DND-41 (cell line): Measurements from ENCODE around the gene DQX1.

ENCODE experiments used
- ATAC-seq: fragments of 200-7000 bp; cut with Tn5 transposase; 3 replicates; pipeline ENCODE4 v1.9.1; 2021; ENCODE audit warnings: low read depth; ENCODE audit not compliant: insufficient read depth
- DNase-seq: peaks from one replicate; pipeline ENCODE4 v3.0.0-alpha.2; 2020
- H2AFZ ChIP-seq: 2 replicates; pipeline ENCODE4 v1.6.0; 2012; ENCODE audit warnings: low read depth, low read length
- H3K27ac ChIP-seq: 2 replicates; pipeline ENCODE4 v1.5.1; 2012; ENCODE audit warnings: low read length, inconsistent platforms
- H3K27me3 ChIP-seq: fragments of 200-600 bp; sonication (generic); 2 replicates; pipeline ENCODE4 v1.6.0; 2012; ENCODE audit warnings: low read length, mild to moderate bottlenecking, inconsistent platforms; ENCODE audit not compliant: insufficient read depth, poor library complexity
- H3K36me3 ChIP-seq: 2 replicates; pipeline ENCODE4 v1.5.1; 2012; ENCODE audit warnings: low read length, inconsistent platforms; ENCODE audit not compliant: insufficient read depth
- H3K4me1 ChIP-seq: 2 replicates; pipeline ENCODE4 v1.5.1; 2012; ENCODE audit warnings: mild to moderate bottlenecking, low read length; ENCODE audit not compliant: insufficient read depth
- H3K4me2 ChIP-seq: 2 replicates; pipeline ENCODE4 v1.6.0; 2012; ENCODE audit warnings: mild to moderate bottlenecking, moderate library complexity, low read length, inconsistent platforms; ENCODE audit not compliant: insufficient read depth
- H3K4me3 ChIP-seq, 2 experiments: fragments of 200-600 bp in 1 of 2; shearing (Covaris generic) in 1 of 2; 2 replicates each; pipeline ENCODE4 v1.5.1; 2012 to 2016; ENCODE audit warnings: inconsistent platforms in 2 of 2, low read length in 2 of 2, mild to moderate bottlenecking in 2 of 2, low read depth in 1 of 2, moderate library complexity in 1 of 2
- H3K79me2 ChIP-seq: 2 replicates; pipeline ENCODE4 v1.6.0; 2012; ENCODE audit warnings: low read length, inconsistent platforms; ENCODE audit not compliant: insufficient read depth
- H3K9ac ChIP-seq: 2 replicates; pipeline ENCODE4 v1.6.0; 2012; ENCODE audit warnings: low read depth, mild to moderate bottlenecking, inconsistent platforms, low read length, moderate library complexity
- H3K9me3 ChIP-seq: 2 replicates; pipeline ENCODE4 v1.5.1; 2012; ENCODE audit warnings: low read length, moderate library complexity, mild to moderate bottlenecking, inconsistent platforms; ENCODE audit not compliant: insufficient read depth, severe bottlenecking
- H4K20me1 ChIP-seq: 2 replicates; pipeline ENCODE4 v1.6.0; 2012; ENCODE audit warnings: low read length; ENCODE audit not compliant: insufficient read depth
- CTCF ChIP-seq: IDR thresholded peaks from 2 replicates; pipeline ENCODE4 v1.5.1; 2012; ENCODE audit warnings: borderline replicate concordance, low read length, moderate library complexity, mild to moderate bottlenecking; ENCODE audit not compliant: poor library complexity, severe bottlenecking; ENCODE audit errors: extremely low read depth
- EZH2 ChIP-seq: IDR thresholded peaks from 3 replicates; pipeline ENCODE4 v1.6.1; 2012; ENCODE audit warnings: borderline replicate concordance, low read depth, mild to moderate bottlenecking, moderate library complexity, low read length, inconsistent platforms; ENCODE audit not compliant: severe bottlenecking

The DQX1 gene

GRCh38 chr2:74551530-74551929, 25.5 kb upstream of the DQX1 start:
- Histone ChIP-seq H4K20me1 (peaks cover 14% of the 10 kb centered on the region; the same call in 1 of the 2 replicates), H3K4me1 (peaks cover 22% of the 10 kb centered on the region), H3K9ac (no peak overlapping the region), H3K36me3 (peaks cover 6% of the 10 kb centered on the region), H3K79me2 (peaks cover 13% of the 10 kb centered on the region), H3K27me3 (no peaks in the 10 kb centered on the region), H3K4me3 (no peak overlapping the region), H3K9me3 (no peaks in the 10 kb centered on the region), H2AFZ (no peak overlapping the region), H3K4me2 (no peak overlapping the region), H3K27ac (no peak overlapping the region)
- no peak for DNase-seq
- ATAC-seq, result no peak
- no peak for TF ChIP-seq CTCF
- TF ChIP-seq EZH2, result no peak

GRCh38 chr2:74550231-74550630, 24.2 kb upstream of the DQX1 start:
- H3K4me3 ChIP-seq, result no peak overlapping the region
- DNase-seq (no peak), ATAC-seq (no peak)
- no peak overlapping the region for H3K4me2 ChIP-seq
- H4K20me1 ChIP-seq, result 0 out of 2 replicates have a peak, but pooled peaks cover under 1% of the 10 kb centered on the region
- no peaks in the 10 kb centered on the region for H3K27me3 ChIP-seq
- H2AFZ ChIP-seq, result no peak overlapping the region
- H3K36me3 ChIP-seq, result no peaks in the 10 kb centered on the region
- peaks cover 12% of the 10 kb centered on the region for H3K4me1 ChIP-seq
- no peaks in the 10 kb centered on the region for H3K9me3 ChIP-seq
- TF ChIP-seq EZH2 (no peak), CTCF (no peak)
- H3K27ac ChIP-seq, result no peak overlapping the region
- H3K9ac ChIP-seq, result no peak overlapping the region
- peaks cover 7% of the 10 kb centered on the region for H3K79me2 ChIP-seq

- H3K79me2 ChIP-seq, result no peaks in the 10 kb centered on the region
- H3K4me1 ChIP-seq, result peaks cover 8% of the 10 kb centered on the region
- ATAC-seq, result no peak
- no peak overlapping the region for H2AFZ ChIP-seq
- no peaks in the 10 kb centered on the region for H3K27me3 ChIP-seq
- no peak overlapping the region for H3K4me3 ChIP-seq
- TF ChIP-seq CTCF, result no peak
- TF ChIP-seq EZH2, result no peak
- H3K9ac ChIP-seq, result no peak overlapping the region
- no peaks in the 10 kb centered on the region for H3K9me3 ChIP-seq
- H3K27ac ChIP-seq, result no peak overlapping the region
- H4K20me1 ChIP-seq, result no peaks in the 10 kb centered on the region
- H3K36me3 ChIP-seq, result no peaks in the 10 kb centered on the region
- no peak for DNase-seq
- H3K4me2 ChIP-seq, result no peak overlapping the region
These were observed 23.1 kb upstream of the DQX1 start for GRCh38 chr2:74548900-74549826.
